GM18517 (cell line): ENCODE measurements around the gene SLC2A14.
"Not testable (repeated sequence)": the region's sequence is repeated elsewhere in the genome, so short reads cannot be mapped to it uniquely, and the experiment has no call there.

ENCODE experiments used
- ATAC-seq: cut with Tn5 transposase; IDR thresholded peaks from one replicate; pipeline ENCODE4 v1.9.1; 2021; ENCODE audit warnings: mild to moderate bottlenecking, moderate library complexity; ENCODE audit not compliant: unreplicated experiment

The SLC2A14 gene

DNA sequence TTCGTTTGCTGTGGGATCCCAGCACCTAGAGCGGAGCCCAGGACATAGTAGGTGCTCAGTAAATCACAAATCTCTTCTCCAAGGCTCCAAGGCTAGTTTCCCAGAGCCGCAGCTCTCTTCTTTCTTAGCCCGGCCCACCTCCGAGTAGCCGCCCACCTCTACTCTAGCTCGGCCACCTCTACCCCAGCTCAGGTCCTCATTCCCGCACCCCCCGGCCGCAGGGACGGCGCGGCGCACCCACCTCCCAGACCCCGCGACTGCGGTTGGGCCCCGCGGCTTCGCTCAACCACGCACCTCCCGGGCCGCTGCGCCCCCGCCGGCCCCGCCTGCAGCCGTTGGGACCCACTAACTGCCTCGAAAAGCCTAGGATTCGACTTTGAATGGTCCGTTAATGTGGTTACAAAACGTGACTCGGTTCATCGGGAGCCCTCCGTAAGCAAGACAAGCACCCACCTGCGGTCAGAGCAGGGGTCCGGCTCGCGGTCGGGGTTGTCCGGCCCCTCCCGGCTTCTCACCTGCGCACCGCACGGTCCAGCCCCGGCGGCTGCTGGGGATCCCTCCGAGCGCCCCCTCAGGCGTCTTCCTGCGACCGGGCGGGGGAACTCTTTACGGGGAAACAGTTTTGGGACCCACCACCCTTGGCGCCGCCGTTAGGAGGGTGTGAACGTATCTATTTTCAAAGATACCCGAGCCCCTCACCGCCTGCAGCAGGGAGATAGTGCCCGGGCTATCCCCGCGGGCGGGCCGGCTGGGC, at the start of gene SLC2A14:
TSS of gene SLC2A14 (minus strand) at position 350 of the 754 bp plus-strand sequence. CDS start 3,035 bp downstream, outside the sequence.
- no peak for ATAC-seq

DNA sequence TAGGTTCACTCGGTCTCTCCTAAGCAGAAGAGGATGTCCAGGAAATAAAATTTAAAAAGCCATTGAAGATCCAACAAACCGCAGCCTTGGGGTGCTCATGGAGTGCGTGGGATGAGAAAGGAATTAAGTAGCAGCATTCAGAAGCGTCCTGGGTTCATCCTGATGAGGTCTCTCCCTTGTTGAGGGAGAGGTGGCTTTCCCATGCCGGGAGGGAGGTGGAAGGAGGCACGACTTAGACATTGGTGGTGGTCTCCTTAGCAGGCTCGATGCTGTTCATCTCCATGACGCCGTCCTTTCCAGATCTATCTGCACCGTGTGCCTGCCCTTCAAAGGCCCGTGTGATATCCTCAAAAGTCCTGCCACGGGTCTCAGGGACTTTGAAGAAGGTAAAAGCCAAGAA, 48.5 kb upstream of the SLC2A14 start:
- ATAC-seq: not testable (repeated sequence)

DNA sequence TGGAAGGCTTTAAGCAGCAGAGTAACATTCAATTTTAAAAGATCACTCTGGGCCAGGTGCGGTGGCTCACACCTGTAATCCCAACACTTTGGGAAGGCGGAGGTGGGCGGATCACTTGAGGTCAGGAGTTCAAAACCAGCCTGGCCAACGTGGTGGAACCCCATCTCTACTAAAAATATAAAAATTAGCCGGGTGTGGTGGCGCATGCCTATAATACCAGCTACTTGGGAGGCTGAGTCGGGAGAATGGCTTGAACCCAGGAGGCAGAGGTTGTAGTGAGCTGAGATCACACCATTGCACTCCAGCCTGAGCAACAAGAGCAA, 45.5 kb upstream of the SLC2A14 start:
- not testable (repeated sequence) for ATAC-seq

DNA sequence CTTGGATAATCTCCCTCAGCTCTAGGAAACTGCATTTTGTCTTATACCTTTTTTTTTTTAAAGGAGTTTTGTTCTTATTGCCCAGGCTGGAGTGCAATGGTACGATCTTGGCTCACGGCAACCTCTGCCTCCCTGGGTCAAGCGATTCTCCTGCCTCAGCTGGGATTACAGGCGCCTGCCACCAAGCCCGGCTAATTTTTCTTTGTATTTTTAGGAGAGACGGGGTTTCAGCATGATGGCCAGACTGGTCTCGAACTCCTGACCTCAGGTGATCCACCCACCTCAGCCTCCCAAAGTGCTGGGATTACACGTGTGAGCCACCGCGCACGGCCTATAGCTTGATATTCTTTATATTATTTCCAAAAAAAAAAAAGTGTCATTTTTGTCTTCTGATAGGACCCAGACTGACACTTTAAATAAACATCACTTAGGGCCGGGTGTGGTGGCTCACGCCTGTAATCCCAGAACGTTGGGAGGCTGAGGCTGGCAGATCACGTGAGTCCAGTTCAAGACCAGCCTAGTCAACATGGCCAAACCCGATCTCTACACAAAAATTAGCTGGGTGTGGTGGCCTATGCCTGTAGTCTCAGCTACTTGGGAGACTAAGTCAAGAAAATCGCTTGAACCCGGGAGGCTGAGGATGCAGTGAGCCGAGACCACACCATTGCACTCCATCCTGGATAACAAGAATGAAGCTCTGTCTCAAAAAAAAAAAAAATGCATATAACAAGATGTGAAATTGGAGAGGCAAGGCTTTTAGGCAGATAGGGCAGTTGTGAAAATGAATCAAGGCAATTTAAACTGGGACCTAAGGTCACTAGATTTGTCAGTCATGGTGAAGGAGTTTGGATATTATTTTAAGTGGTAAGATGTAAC, 44.9 kb upstream of the SLC2A14 start:
- no peak for ATAC-seq

DNA sequence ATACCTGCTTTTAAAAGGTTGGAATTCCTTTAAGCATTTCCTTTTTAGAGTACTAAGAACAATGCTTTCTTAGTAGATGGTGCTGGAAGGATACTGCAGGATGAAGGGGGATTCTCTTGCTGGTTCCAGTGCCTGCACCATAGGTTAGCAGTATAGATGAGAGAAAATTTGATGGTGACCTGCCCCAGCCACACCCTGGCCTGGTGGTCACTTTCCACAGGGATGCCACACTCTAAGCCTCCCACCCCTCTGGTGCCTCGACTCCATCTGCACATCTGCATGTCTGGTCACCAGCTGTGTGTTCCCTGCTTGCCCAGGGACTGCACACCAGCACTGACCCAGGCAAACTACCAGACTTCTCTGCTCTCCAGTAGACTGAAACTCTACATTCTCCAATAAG, 44.2 kb upstream of the SLC2A14 start:
- ATAC-seq: no peak

DNA sequence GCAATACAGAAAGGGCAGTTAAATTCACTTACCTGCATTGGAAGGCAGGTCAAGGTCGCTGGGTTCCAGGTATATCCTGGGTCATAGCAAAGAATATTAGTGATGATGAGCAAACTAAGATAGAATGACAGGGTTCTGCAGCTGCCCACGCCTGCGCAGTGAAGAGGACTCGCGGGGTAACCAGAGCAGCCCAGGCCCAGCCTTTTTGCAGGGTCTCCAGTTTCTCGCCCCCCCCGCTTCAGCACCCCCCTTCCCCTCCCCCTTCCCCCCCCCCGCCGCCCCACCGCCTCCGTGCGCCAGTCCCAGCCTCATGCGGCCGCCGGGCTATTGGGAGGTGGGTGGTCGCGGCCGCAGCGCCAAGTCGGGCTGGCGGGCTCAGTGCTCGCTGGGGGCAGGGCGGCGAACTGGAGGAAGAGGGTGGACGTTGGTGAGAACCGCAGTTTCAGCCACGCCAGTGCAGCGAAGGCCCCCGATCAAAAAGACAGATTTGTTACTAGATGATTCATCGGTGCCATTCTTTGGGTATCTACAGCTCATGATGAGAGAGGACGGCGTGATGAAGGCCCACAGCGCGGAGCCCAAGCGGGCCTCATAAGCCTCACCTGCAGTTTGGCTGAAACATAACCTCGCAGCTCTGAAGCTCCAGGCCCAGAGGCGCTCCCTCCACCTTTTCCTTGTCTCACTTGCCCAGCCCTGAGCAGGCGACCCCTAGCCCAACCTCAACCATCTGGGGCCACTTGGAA, 43.1 kb upstream of the SLC2A14 start:
- ATAC-seq: no peak

DNA sequence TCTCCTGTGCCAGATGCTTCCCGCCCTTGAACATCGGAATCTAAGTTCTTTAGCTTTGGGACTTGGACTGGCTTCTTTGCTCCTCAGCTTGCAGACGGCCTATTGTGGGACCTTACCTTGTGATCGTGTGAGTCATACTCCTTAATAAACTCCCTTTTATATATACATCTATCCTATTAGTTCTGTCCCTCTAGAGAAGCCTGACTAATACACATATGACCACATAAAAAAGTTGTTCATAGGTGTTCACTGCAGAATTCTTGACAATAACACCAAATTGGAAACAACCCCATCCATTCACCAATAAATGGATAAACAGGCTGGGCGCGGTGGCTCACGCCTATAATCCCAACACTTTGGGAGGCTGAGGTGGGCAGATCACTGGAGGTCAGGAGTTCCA, 37.4 kb upstream of the SLC2A14 start:
- not testable (repeated sequence) for ATAC-seq

DNA sequence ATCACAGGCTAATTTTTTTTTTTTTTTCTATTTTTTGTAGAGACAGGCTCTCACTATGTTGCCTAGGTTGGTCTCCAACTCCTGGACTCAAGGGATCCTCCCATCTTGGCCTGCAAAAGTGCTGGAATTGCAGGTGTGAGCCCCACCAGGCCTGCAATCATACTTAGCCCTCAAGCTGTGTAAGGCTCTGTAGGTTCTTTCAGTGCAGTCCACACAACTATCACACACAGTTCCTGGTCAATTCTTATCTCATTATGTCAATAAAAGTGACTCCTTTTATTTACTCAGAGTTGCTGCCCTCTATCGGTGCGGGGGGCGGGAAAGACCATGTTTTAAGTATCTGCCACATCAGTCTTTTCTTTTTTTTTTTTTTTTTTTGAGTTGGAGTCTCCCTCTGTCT, 34.3 kb upstream of the SLC2A14 start:
- no peak for ATAC-seq

DNA sequence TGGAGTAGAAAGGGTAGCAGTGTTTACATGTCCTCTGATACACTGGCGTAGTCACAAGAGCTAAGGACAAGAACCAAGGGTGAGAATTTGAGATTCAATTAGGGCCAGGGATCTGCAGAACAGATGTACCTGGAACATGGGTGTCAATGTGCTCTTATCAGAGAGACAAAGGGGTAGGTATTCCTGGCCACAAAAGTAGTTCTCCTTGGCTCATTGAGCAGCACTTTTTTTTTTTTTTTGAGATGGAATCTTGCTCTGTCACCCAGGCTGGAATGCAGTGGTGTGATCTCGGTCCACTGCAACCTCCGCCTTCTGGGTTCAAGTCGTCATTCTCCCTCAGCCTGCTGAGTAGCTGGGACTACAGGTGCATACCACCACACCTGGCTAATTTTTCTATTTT, 33.6 kb upstream of the SLC2A14 start:
- not testable (repeated sequence) for ATAC-seq

DNA sequence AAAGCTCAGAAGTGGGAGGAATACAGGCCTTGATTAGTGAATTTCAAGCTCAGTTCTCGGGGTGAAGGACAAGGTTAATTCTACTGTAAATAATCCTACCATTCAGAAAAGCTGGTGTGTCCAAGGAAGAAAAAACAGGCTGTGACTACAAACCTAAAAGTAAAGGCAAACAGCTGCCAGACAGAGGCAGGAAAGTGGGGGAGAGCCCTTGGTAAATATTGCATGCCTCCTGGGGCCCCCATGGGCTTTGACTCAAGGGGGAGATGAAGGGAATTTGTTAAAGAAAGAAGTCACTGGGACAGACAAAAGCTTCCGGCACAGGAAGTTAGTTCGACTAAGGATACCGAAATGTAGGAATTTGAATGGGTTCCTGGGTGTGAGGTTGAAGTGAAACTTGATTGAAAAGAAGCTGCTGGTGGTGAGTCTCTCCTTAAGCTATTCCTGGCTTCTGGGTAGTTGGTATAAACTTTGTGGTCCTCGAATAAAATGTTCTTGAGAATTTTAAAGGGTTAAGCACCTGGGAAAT, 32.9 kb upstream of the SLC2A14 start:
- ATAC-seq: not testable (repeated sequence)

DNA sequence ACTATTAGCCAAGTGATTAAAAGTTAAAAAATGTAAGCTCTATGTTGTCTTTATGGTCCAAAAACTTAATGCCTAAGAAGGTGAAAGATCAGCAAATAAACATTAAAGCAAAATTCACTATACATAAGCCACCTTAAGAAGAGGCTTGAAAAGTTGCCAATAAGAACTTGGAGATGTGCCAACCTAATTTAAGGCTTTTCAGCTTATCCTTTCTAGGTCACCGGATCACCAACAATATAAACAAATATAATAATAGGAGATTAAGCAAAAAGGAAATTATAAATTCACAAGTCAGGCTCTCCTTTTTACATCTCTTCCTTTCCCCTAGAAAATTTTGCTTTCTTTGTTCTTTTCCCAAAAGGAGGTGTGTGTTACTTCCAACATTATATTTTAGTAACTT, 32.4 kb upstream of the SLC2A14 start:
- no peak for ATAC-seq

DNA sequence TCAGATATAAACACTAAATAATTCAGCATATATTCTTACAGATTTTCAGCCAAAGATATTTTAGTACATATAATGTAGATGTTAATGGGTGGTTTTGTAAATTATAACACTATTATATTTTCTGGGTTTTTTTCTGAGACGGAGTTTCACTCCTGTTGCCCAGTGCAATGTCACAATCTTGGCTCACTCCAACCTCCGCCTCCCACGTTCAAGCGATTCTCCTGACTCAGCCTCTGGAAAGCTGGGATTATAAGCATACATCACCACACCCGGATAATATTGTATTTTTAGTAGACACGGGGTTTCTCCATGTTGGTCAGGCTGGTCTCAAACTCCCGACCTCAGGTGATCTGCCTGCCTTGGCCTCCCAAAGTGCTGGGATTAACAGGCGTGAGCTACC, 29.7 kb upstream of the SLC2A14 start:
- ATAC-seq: not testable (repeated sequence)

DNA sequence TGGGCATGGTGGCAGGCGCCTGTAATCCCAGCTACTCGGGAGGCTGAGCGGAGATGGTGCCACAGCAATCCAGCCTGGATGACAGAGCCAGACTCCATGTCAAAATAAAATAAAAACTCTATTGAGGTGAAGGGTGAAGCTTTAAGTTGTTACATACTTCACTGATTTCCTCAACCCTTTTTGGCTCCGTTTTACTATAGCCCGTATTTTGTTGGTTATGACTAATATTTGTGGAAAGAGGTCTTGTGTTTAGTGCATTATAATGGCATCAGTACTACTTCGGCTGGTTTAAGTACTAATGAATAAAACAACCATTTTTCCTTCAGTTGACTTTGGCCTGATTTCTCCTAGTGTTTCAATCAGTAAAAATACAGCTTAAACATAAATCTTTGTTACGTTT, 27.0 kb upstream of the SLC2A14 start:
- ATAC-seq: no peak

DNA sequence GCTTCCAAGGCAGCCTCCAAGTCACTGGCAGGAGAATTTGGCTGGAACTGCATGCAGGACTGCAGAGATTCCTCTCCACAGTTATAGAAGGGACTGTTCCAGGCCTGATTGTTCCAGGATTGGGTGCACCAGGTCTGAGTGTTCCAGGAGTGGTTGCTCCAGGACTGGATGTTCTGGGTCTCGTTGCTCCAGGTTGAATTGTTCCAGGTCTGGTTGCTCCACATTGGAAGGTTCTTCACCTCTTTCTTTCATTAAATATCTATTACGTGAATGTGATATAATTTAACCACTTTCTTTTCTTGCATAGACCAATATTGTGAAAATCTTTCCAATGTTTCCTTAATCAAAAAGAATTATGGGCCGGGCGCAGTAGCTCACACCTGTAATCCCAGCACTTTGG, 24.0 kb upstream of the SLC2A14 start:
- ATAC-seq: not testable (repeated sequence)

DNA sequence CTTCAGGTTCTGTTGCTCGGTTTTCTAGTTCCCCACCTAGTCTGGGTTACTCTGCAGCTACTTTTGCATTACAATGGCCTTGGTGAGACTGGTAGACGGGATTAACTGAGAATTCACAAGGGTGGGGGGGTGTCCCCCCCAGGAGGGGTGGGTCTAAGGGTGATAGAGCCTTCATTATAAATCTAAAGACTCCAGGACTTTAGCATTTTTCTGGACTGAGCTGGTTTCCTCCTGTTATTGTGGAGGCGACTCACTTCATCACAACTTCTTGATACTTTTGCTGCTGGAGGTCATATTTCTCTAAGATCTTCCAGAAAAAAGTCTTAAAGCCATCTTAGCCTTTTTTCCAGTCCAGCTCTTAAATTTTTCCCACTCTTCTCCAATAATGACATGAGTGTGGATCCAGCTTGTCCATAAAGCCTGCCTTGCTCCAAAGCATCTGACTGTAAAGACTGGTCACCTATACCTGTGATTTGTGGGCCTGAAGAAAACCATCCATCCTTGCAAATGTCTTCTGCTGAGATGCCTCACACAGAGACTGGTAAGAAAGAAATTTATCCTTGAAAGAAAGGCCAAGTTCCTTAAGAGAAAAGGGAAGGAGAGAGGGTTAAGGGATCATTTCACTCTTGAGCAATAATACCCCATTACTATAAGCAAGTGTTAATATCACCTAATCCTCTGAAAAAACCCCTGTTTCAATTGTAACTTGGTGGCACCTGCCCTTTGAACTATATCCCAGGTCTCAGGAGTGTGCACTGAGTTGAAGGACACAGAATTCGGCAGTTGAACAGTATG, 19.7 kb upstream of the SLC2A14 start:
- ATAC-seq: no peak

DNA sequence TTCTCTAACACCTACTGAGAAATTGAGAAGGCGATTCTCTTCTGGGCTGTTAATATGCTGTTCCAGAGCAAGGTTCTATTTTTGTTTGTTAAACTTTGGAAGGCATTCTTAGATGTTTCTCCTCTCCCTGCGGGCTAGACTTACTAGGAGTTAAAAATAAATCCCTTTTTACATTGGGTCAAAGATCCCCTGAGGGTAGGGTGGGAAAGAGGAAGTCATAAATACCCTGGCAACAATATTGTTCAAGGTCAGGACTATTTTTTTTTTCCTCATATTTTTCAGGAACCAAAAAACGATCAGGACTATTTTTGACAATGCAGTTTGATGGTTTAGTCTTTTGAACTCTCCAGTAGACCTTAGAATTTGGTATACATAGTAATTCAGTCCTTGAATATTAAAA, 12.0 kb upstream of the SLC2A14 start:
- no peak for ATAC-seq

DNA sequence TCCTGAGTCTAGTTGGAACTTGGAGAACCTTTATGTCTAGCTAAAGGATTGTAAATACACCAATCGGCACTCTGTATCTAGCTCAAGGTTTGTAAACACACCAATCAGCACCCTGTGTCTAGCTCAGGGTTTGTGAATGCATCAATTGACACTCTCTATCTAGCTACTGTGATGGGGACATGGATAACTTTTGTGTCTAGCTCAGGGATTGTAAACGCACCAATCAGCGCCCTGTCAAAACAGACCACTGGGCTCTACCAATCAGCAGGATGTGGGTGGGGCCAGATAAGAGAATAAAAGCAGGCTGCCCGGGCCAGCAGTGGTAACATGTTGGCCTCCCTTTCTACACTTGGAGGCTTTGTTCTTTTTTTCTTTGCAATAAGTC, 9.0 kb upstream of the SLC2A14 start:
- not testable (repeated sequence) for ATAC-seq

DNA sequence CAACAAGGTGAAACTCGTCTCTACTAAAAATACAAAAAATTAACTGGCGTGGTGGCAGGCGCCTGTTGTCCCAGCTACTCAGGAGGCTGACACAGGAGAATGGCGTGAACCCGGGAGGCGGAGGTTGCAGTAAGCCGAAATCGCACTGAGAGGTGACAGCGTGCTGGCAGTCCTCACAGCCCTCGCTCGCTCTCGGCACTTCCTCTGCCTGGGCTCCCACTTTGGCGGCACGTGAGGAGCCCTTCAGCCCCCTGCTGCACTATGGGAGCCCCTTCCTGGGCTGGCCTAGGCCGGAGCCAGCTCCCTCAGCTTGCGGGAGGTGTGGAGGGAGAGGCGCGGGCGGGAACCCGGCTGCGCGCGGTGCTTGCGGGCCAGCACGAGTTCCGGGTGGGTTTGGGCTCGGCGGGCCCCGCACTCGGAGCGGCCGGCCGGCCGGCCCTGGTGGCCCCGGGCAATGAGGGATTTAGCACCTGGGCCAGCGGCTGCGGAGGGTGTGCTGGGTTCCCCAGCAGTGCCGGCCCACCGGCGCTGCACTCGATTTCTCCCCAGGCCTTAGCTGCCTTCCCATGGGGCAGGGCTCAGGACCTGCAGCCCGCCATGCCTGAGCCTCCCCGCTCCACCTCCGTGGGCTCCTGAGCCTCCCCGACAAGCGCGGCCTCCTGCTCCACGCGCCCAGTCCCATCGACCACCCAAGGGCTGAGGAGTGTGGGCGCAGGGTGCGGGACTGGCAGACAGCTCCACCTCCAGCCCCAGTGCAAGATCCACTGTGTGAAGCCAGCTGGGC, 8.4 kb upstream of the SLC2A14 start:
- ATAC-seq: not testable (repeated sequence)

DNA sequence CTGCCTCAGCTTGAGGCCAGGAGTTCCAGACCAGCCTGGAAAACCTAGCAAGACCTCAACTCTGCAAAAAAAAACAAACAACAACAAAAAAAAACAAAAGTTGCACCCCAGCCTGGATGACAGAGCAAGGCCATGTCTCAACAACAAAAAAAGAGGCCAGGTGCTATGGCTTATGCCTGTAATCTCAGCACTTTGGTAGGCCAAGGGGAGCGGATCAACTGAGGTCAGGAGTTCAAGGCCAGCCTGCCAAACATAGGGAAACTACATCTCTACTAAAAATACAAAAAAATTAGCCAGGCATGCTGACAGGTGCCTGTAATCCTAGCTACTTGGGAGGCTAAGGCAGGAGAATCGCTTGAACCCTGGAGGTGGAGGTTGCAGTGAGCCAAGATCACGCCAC, 6.5 kb upstream of the SLC2A14 start:
- ATAC-seq: no peak

DNA sequence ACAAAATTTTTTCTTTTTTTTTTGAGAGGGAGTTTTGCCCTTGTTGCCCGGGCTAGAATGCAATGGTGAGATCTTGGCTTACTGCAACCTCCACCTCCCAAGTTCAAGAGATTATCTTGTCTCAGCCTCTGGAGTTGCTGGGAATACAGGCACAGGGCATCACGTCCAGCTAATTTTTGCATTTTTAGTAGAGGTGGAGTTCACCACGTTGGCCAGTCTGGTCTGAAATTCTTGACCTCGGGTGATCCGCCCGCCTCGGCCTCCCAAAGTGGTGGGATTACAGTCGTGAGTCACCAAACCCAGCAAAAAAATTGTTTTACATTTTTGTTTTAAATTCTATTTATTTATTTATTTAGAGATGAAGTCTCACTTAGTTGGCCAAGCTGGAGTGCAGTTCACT, 4.7 kb upstream of the SLC2A14 start:
- no peak for ATAC-seq
